GM12891 (cell line): Measurements from ENCODE around the gene TAOK3.

Experiments
- DNase-seq: peaks from one replicate; pipeline ENCODE4 v3.0.0; 2011; ENCODE audit warnings: low spot score; ENCODE audit not compliant: insufficient read length
- FAIRE-seq: peaks from 2 replicates; lab custom pipeline; 2011; peaks lifted over from hg19 to GRCh38; lab: Jason Lieb, UNC
- PAX5 ChIP-seq: IDR thresholded peaks from 2 replicates; pipeline ENCODE4 v1.6.1; 2011; ENCODE audit warnings: low read length, moderate library complexity, mild to moderate bottlenecking; ENCODE audit not compliant: insufficient read depth, severe bottlenecking
- POLR2A ChIP-seq: IDR thresholded peaks from 2 replicates; pipeline ENCODE4 v1.6.1; 2011; ENCODE audit warnings: low read depth, low read length, control low read depth
- POLR2AphosphoS5 ChIP-seq: IDR thresholded peaks from 2 replicates; pipeline ENCODE4 v1.6.1; 2011; ENCODE audit warnings: low read depth, low read length, control low read depth
- POU2F2 ChIP-seq: IDR thresholded peaks from 2 replicates; pipeline ENCODE4 v1.6.1; 2011; ENCODE audit warnings: low read depth, mild to moderate bottlenecking, control low read depth, low read length, moderate library complexity
- SPI1 ChIP-seq: IDR thresholded peaks from 2 replicates; pipeline ENCODE4 v1.6.1; 2011; ENCODE audit warnings: low read depth, low read length, control low read depth
- TAF1 ChIP-seq: IDR thresholded peaks from 2 replicates; pipeline ENCODE4 v1.6.1; 2011; ENCODE audit warnings: low read depth, low read length, control low read depth

Gene TAOK3

GRCh38 chr12:118237052-118237665 is 135.5 kb downstream of the TAOK3 start:
- TF ChIP-seq PAX5 (no peak), SPI1 (peak; percentile 91)
- FAIRE-seq (peak; percentile 91), DNase-seq (peak; percentile 17)

DNA sequence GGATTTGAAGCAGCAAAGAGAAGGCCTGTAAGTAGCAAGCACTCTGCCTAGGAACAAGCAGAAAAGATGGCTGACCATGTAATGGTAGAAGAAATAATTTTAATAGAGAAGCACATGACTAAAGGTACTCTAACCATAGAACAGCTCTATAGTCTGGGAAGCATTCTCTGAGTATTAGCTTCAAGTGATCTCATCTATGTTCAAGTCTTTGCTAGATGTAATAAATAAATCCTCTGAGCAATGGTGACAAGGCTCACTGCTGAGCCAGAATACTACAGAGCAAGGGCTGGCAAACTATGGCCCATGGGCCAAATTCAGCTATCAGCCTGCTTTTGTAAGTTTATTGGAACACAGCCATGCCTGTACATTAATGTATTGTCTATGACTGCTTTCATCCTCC is 152.0 kb downstream of the TAOK3 start:
- peak; percentile 58 for FAIRE-seq
- TF ChIP-seq TAF1 (no peak), SPI1 (no peak), POLR2AphosphoS5 (no peak), PAX5 (no peak), POU2F2 (no peak), POLR2A (no peak)
- no peak for DNase-seq

GRCh38 chr12:118219772-118220171 is 152.9 kb downstream of the TAOK3 start:
- no peak for DNase-seq
- FAIRE-seq: peak; percentile 73
- no peak for TF ChIP-seq SPI1
- no peak for TF ChIP-seq PAX5
- no peak; the same call in 1 of the 2 replicates for TF ChIP-seq POU2F2
- no peak for TF ChIP-seq POLR2AphosphoS5
- no peak for TF ChIP-seq POLR2A
- TF ChIP-seq TAF1: no peak

GRCh38 chr12:118219106-118219505 is 153.6 kb downstream of the TAOK3 start:
- no peak for FAIRE-seq
- no peak for DNase-seq
- TF ChIP-seq POLR2AphosphoS5: no peak
- TF ChIP-seq TAF1: no peak
- no peak for TF ChIP-seq POU2F2

GRCh38 chr12:118213452-118213851 is 159.3 kb downstream of the TAOK3 start:
- DNase-seq (no peak), FAIRE-seq (no peak)
- TF ChIP-seq PAX5 (no peak), SPI1 (no peak)

DNA sequence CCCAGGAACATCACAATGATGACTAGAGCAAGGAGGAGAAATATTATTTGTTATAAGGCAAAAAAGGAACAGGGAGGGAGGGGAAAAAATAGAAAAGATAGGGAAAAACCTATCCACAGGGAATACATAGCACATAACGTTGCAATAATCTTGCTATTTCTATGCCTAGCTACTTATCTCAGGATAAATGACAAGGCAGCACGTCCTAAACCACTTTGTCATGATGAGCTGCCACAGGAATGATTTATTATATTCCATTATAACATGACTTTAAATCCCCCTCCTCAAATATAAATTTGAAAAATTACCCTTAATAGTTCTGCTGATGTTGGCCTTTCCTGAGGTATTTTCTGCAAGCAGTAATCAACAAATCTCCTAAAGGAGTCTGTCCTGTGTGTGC is 160.1 kb downstream of the TAOK3 start:
- DNase-seq (no peak), FAIRE-seq (no peak)
- no peak for TF ChIP-seq SPI1
- no peak for TF ChIP-seq POLR2AphosphoS5

DNA sequence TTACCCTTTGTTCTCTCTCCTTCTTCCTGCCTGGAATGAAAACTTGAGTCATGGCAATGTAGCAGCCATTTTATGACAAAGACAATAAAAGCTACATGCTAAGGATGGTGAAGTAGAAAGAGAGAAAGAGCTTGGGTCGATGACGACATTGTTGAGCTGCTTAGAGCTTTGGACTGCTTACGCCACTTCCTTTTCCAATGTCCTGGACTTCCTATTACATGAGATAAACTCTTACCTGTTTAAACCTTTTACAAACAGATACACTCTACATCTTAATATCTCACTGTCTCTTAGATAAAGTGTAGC is 166.6 kb downstream of the TAOK3 start:
- peak; percentile 13 for FAIRE-seq
- no peak for DNase-seq
- TF ChIP-seq POLR2AphosphoS5 (no peak), POU2F2 (no peak), TAF1 (no peak), PAX5 (no peak), SPI1 (no peak; the same call in 1 of the 2 replicates), POLR2A (no peak)

- TF ChIP-seq PAX5: no peak
- no peak for TF ChIP-seq POU2F2
- no peak for TF ChIP-seq TAF1
- TF ChIP-seq POLR2AphosphoS5: no peak
- no peak for TF ChIP-seq SPI1
- no peak for TF ChIP-seq POLR2A
- DNase-seq (no peak), FAIRE-seq (no peak)
These were observed 178.7 kb downstream of the TAOK3 start for GRCh38 chr12:118193958-118194357.

GRCh38 chr12:118193477-118193876 is 179.2 kb downstream of the TAOK3 start:
- TF ChIP-seq POLR2AphosphoS5 (no peak), PAX5 (no peak), TAF1 (no peak), POU2F2 (no peak), SPI1 (no peak), POLR2A (no peak)
- DNase-seq: no peak
- no peak for FAIRE-seq

DNA sequence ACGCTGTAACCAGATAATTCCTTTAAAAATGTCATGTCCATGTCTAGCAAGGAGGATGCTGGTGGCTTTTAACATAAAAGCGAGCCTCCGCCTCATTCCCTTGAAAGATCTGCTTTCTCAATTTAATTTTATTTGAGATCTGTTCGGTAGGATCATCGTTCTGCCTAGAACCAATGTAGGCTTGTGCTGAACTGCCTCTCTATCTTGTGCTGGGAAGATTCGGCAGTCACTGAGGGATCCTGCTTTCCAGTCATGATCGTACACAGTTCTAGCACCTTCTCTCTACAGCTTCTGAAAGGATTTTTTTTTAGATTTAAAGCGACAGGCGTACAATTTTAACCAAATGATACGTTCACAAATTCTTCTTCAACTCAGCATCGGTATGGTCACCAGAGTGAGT is 182.4 kb downstream of the TAOK3 start:
- TF ChIP-seq SPI1 (no peak), POU2F2 (no peak), TAF1 (no peak), PAX5 (no peak), POLR2AphosphoS5 (no peak), POLR2A (no peak)
- FAIRE-seq (no peak), DNase-seq (no peak)

- FAIRE-seq (no peak), DNase-seq (no peak)
- no peak for TF ChIP-seq PAX5
- TF ChIP-seq POLR2AphosphoS5: no peak
- TF ChIP-seq SPI1: no peak
- no peak for TF ChIP-seq POLR2A
- no peak for TF ChIP-seq TAF1
- TF ChIP-seq POU2F2: no peak
These were observed 182.9 kb downstream of the TAOK3 start for GRCh38 chr12:118189741-118190191.
